Ureter (tissue), 1 donor: ENCODE measurements around the gene CREB5. TPM values are rescaled to one million over a fixed set of nuclear protein-coding genes. Genes with fewer than 3 reads are reported as not detected.

Experiments used
- DNase-seq: peaks from one replicate; pipeline ENCODE4 v3.0.0-alpha.2; 2020; ENCODE audit warnings: low spot score
- total RNA-seq: library from RNA; stranded (reverse); gene quantifications from one replicate; pipeline ENCODE4 v1.2.4, GENCODE V29; 2023
- donor health status: DM: yes; HTN: yes; CAD: no.

CREB5 gene
- total RNA-seq, 1 donor from 2014 or later, result 10.6 TPM

- no peak for DNase-seq
These were observed 230.9 kb downstream of the CREB5 start for GRCh38 chr7:28643188-28643569.

GRCh38 chr7:28643584-28644340 lies 231.4 kb downstream of the CREB5 start:
- no peak for DNase-seq

- DNase-seq, result no peak
These were observed 233.5 kb downstream of the CREB5 start for GRCh38 chr7:28645866-28646265.

GRCh38 chr7:28646376-28647075 lies 234.2 kb downstream of the CREB5 start:
- no peak for DNase-seq

- DNase-seq, result no peak
These were observed 234.7 kb downstream of the CREB5 start for GRCh38 chr7:28647076-28647421.

- DNase-seq, result no peak
These were observed 236.9 kb downstream of the CREB5 start for GRCh38 chr7:28649189-28649588.

GRCh38 chr7:28649811-28650210 lies 237.5 kb downstream of the CREB5 start:
- no peak for DNase-seq

- no peak for DNase-seq
These were observed 241.8 kb downstream of the CREB5 start for GRCh38 chr7:28654110-28654509.

- DNase-seq, result no peak
These were observed 244.2 kb downstream of the CREB5 start for GRCh38 chr7:28656529-28656928.

GRCh38 chr7:28658381-28658780 lies 246.1 kb downstream of the CREB5 start:
- DNase-seq, result no peak

- no peak for DNase-seq
These were observed 247.8 kb downstream of the CREB5 start for GRCh38 chr7:28660132-28660531.

GRCh38 chr7:28661826-28662595 lies 249.7 kb downstream of the CREB5 start:
- no peak for DNase-seq

- no peak for DNase-seq
These were observed 253.8 kb downstream of the CREB5 start for GRCh38 chr7:28666154-28666553.

GRCh38 chr7:28668085-28668484 lies 255.8 kb downstream of the CREB5 start:
- no peak for DNase-seq

- DNase-seq, result no peak
These were observed 257.0 kb downstream of the CREB5 start for GRCh38 chr7:28669330-28669729.

- no peak for DNase-seq
These were observed 259.2 kb downstream of the CREB5 start for GRCh38 chr7:28671526-28671925.

- no peak for DNase-seq
These were observed 260.1 kb downstream of the CREB5 start for GRCh38 chr7:28672397-28672797.

GRCh38 chr7:28674359-28674782 lies 262.1 kb downstream of the CREB5 start:
- no peak for DNase-seq

- no peak for DNase-seq
These were observed 263.1 kb downstream of the CREB5 start for GRCh38 chr7:28675429-28675828.

- no peak for DNase-seq
These were observed 265.4 kb downstream of the CREB5 start for GRCh38 chr7:28677668-28678067.

GRCh38 chr7:28678431-28678965 lies 266.2 kb downstream of the CREB5 start:
- no peak for DNase-seq

- DNase-seq, result no peak
These were observed 269.5 kb downstream of the CREB5 start for GRCh38 chr7:28681693-28682310.
